ENCODE results near the gene TNRC6C. TPM values are rescaled to one million over a fixed set of nuclear protein-coding genes. Genes with fewer than 3 reads are reported as not detected.
"Not testable (repeated sequence)": the region's sequence is repeated elsewhere in the genome, so short reads cannot be mapped to it uniquely, and the experiment has no call there.

The TNRC6C gene
- total RNA-seq, 1 donor from 2014 or later = 31.1 TPM

DNA sequence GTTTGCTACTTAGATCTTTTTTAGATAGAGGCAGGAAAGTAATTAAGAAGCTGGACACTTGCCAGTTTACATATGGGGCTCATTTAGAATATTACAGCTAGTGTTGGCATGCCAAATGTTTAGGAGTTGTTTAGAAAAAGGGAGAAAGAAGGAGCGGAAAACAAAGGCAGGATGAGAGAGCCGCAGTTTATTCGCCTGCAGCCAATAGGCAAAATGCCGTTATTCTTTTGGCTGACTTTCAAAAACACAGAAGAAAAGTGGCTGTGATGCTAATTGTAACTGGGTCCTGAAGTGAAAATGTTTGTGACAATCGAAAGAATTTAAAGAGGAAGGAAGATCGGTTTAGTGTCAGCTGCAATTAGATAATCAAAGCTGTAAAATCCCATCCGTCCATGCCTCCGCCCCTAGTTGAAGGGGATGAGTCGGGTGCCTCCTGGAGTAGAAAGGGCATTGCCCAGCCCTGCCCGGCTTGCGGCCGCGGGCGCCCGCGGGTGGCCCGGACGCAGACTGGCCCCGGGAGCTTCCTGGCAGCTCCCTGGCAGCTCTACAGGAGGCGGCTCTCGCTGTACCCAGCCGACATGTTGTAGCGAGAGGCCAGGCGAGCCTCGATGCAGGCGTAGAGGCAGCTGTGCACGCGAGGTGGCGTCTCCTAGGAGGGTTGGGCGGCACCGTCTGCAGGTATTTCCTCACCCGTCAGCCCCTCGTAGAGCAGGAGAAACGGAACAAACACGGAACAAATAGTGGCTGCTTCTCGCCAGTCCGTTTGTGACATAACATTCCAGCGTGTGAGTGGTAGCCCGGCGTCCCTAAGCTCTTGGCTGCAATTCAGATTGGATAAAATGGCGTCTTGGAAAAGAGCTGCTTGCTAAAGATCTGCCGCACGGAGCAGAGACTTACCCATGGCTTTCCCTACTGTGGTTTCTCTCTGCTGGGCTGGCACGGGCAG lies 82.2 kb downstream of the TNRC6C start:
- intact Hi-C loops (cut with micrococcal nuclease) = no loop called here

DNA sequence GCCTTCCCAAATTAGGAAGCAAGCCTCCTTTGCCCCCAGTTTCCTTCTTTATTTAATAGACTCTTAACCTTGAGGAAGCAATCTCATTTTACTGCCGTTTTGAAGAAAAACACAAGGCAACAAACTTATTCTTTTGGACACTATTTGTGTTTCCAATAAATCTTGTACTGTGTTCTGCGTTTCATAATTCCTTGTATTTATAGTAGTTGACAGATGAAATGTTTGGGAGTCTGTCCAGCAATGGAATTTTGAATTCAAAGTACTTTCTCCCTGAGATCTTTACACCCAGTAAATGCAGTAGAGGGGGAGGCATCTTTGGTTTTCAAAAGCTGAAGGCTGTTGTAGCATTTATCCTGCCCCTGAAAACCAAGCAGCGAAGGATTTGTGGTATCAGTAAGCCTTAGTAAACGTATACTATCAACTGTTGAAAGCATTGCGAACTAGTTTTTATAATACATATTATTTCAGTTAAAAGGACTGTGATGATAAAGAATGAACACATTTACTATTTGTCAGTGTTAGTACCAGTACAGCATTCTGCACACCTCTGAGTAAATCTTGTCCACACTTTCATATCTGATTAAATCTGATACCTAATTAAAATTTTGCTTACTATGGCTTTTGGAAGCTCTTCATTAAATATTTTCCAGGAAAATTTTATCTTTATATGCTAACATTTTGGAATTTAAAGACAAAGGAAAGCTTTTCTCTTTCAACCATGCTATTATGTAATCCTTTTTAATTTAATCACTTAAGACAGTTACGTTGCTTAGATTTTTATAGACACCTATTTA lies 83.1 kb downstream of the TNRC6C start:
- intact Hi-C loops (cut with micrococcal nuclease) = no loop called here

DNA sequence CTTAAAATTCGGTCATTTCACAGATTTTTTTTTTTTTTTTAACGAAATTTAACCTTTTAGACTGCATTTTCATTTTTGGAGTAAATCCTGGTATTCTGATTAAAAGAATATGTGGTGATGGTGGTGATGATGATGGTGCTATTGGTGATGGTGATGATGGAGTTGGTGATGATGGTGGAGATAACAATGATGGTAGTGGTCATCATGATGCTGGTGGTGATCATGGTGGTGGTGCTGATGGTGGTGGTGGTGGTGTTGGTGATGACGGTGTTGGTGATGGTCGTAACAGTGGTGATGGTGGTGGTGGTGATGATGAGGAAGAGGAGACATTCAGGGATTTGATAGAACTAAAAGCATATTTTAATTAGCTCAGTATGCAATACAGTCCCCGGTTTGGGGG lies 84.0 kb downstream of the TNRC6C start:
- intact Hi-C loops (cut with micrococcal nuclease) = no loop called here

DNA sequence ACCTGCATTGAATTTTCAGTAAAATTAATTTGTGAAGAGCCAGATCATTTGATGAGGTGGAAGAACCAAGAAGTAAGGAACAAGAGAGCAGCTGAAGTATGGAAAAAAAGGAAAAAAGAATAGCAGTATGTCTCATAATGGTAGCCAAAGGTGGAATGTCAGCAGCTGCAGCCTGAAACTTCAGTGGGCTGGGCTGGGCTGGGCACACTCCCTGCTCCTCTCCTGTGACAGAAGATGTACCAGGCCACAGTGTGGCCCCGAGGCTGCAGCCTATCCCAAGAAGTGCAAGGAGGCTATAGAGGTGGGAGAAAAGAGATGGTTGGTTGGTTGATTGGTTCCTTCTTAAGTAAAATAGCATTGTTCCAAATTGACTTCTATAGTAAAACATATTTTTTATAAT lies 84.5 kb downstream of the TNRC6C start:
- intact Hi-C loops (cut with micrococcal nuclease) = no loop called here

DNA sequence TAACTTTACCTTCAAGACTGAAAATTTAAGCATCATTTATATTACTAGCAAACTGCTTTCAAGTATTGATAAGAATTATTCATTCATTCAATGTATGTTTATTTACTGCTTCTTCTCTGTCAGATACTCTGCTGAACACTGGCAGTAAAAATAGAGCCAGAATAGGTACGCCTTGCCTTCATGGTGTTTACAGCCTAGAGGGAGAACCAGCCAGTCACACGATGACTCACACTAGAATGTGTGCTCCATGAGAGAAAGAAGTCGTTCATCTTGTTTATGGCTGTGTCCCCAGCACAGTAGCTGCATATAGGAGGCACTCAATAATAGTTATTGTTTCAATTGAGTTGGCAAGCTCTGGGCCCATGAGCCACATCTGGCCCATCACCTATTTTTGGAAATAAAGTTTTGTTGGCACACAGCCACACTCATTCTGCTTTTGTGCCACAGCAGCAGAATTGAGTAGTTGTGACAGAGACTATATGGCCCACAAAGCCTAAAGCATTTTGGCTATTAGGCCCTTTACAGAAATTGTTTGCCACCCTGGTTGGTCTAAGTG lies 85.9 kb downstream of the TNRC6C start:
- intact Hi-C loops (cut with micrococcal nuclease) = no loop called here

DNA sequence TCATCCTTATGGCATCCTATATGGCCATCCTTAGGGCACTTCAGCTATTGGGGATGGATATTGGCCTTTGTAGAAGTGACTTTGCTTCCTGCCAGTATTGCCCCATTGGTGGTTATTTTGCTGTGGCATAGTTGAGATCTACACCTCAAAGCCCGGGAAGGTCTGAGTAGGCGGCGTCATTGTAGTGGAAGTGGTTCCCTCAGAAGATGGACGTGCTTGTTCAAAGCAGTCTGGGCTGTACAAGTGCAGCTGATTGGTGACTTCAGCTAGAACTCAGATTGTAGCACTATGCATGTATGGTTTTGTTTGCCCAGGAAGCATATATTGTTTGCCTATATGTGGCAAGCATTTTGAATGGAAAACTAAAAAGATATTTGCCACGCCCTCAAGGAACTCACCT lies 86.8 kb downstream of the TNRC6C start:
- intact Hi-C loops (cut with micrococcal nuclease) = no loop called here

DNA sequence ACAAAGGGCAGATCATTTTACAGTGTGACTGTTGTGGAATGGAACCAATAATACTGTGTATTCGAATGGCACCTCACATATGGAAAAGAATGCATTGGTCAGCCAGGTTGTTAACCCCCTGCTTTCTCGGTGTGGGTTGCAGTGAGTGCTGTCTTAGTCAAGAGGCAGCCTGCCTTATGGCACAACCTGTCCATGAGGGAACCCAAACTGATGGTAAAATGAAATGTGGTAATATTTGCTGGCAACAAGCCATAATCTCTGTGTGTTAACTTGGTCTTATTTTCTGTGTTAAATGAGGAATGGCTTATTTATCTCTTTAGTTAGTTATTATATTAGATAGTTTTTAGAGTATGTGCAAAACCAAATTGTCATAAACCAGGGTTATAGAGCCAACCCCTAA lies 88.4 kb downstream of the TNRC6C start:
- intact Hi-C loops (cut with micrococcal nuclease) = no loop called here

DNA sequence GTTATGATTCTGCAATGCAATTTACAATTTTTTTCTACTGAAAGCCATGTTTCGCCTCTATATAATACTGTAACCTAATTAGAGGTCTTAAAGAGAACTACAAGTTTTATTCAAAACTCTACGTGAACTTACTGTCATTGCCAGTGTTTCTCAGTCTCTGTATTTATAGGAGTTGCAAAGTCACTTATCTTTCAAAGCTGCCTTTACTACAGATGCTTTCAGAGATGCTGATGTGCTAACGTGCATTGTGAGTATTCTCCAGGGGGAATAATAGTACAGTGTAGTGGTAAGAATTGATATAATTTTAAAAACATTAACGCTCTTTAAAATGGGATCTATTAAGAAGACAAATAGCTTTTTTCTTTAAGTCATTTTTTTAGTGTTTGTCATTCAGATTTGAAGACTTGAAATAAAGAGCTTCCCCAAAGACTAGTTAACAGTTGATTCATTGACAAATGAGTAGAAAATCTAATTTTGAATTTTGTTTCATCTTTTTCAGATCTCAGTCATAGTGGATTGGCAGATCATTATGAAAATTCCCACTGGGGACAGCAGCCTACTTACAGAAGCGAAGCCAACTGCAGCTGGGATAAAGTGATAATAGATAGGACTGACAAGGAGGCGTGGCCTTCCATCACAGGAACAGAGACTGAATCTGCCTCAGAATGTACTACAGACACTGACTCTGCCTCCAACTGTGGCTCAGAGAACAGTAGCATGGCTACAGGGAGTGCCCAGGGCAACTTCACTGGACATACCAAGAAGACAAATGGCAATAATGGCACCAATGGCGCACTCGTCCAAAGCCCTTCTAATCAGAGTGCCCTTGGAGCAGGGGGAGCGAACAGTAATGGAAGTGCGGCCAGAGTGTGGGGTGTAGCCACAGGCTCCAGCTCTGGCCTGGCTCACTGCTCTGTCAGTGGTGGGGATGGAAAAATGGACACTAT lies 90.1 kb downstream of the TNRC6C start:
- intact Hi-C loops (cut with micrococcal nuclease) = no loop called here

DNA sequence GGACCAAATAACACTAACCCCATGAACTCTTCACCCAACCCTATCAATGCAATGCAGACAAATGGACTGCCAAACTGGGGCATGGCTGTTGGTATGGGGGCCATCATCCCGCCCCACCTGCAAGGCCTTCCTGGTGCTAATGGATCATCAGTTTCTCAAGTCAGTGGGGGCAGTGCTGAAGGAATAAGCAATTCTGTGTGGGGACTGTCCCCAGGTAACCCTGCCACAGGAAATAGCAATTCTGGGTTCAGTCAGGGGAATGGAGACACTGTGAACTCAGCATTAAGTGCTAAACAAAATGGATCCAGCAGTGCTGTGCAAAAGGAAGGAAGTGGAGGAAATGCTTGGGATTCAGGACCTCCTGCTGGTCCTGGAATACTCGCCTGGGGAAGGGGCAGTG lies 91.1 kb downstream of the TNRC6C start:
- intact Hi-C loops (cut with micrococcal nuclease) = no loop called here

DNA sequence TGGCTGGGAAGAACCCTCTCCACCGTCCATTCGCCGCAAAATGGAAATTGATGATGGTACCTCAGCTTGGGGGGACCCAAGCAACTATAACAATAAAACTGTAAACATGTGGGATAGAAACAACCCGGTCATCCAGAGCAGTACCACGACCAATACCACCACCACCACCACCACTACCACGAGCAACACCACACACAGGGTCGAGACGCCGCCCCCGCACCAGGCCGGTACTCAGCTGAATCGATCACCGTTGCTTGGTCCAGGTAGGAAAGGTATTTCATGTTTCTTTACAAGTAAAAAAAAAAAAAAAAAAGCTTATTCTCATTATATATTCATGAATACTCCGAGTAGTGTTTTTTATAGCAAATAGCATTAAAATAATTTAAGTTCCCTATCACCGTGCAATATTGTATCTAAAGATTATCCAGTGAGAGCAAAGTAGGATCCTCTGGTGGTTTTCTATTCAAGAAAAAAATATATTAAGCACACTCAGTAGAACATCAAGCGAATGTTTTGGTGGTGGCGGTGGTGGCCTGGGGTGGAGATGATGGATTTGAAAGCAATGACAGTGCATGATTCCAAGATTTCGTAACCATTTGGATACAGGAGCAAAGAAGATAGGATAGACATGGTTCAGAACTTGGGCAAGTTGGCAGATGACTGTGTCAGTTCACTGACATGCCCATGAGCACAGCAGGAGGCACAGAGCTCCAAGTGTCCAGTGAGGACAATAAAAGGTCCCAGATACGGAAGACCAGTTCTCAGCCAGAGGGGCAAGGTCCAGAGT lies 92.9 kb downstream of the TNRC6C start:
- intact Hi-C loops (cut with micrococcal nuclease) = no loop called here

DNA sequence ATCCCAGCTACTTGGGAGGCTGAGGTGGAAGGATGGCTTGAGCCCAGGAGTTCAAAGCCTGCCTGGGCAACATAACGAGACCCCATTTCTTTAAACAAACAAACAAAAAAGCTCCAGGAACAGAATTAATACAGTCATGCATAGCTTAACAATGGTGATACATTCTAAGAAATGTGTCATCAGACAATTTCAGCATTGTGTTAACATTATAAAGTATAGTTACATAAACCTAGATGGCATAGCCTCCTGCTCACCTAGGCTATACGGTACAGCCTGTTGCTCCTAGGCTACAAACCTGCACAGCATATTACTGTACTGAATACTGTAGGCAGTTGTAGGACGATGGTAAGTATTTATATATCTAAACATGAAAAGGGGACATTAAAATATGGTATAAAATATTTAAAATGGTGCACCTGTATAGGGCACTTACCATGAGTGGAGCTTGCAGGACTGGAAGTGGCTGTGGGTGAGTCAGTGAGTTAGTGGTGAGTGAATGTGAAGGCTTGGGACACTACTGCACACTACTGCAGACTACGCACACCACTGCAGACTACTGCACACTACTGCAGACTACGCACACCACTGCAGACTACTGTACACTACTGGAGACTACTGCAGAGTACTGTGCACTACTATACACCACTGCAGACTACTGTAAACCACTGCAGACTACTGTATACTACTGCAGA lies 95.4 kb downstream of the TNRC6C start:
- intact Hi-C loops (cut with micrococcal nuclease) = no loop called here

DNA sequence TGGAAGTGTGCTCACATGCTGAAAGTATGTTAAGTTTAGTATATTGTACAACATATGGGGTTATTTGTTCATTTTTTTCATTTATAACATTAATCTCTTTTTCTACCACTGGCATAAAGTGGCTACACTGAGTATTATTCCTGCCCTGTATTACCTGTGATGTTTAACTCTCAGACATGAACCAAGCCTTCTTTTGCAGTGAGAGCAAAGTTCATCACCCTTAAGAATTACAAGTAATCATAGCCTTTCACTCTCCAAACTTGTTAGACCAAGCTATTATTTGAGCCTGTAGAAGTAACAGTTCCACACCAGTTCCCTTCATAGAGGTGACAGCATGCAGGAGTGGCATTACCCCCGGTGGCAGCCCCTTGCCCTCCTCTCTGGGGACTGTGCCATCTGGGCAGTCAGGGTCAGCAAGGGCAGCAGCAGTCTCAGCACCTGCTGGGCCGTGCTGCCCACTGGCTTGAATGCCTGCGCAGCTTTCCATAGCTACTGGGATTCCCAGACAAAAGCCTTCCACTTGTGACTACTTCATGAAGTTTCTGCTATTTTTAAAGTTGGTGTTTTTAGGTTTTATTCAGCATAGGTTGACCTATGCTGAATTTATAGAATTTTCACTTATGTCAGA lies 98.7 kb downstream of the TNRC6C start:
- intact Hi-C loops (cut with micrococcal nuclease) = no loop called here

DNA sequence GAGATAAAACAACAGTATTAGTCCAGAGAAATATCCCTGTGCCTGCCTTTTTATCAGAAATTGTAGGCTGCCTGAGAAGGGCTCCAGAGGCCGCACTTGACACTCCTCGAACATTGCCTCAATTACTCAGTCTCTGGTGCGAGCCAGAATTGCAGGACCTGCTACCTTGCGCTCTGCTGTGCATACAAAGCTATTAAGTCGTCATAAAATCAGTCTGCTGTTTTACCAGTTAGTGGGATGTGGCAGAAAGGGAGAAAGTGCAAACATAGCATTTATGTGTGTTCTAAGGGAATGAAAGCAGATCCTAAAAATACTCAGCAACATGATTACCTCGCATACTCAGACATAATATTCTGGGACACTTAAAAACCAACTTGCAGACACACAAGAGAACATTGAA lies 99.5 kb downstream of the TNRC6C start:
- intact Hi-C loops (cut with micrococcal nuclease) = no loop called here

DNA sequence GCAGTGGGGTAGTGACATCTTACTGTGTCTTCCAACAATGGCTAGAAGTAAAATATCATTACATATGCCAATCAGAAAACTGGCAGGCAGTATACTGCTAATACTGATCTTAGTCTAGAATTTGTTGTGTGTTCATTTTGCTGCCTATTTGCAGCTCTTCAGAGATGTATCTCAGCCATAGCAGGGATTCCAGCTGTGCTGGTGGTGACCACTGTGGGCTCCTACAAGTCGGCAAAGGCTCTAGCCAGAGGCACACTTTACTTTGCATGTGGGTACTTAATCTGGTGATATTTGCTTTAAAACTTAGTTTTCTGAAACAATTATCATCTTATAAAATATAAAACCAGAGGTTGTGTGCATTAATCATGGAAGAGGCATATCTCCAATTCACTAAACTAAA lies 100.1 kb downstream of the TNRC6C start:
- intact Hi-C loops (cut with micrococcal nuclease) = no loop called here

DNA sequence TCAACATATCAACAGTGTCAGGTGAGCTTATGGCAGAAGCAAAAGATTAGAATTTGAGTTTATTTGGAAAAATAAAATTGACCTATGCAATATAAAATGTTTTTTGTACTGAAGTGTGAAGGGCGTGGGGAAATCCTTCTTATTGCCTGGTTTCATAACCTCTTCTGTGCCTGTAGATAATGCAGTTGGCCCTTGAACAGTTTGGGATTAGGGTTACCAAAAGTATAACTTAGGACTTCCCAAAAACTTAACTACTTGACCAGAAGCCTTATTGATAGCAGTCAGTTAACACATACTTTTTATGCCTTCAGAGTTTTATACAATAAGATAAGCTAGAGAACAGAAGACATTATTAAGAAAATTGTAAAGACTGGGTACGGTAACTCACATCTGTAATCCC lies 104.1 kb downstream of the TNRC6C start:
- intact Hi-C loops (cut with micrococcal nuclease) = no loop called here

DNA sequence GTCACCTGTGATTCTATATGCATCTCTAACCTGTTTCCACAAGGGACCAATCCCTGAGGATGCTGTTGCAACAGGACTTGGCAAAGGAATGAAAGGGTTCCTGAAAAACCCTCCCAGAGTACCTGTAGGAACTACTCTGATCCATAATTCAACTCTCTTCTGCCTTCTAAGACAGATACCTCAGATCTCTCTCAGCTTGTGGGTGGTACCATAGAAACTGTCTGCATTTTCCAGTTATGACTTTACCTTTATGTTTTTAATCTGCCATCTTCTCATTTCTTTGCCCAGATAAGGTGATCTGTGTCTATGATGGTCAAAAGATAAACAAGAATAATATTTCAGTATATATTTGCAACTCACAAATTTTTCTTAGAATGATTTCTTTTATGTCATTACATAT lies 105.0 kb downstream of the TNRC6C start:
- intact Hi-C loops (cut with micrococcal nuclease) = no loop called here

DNA sequence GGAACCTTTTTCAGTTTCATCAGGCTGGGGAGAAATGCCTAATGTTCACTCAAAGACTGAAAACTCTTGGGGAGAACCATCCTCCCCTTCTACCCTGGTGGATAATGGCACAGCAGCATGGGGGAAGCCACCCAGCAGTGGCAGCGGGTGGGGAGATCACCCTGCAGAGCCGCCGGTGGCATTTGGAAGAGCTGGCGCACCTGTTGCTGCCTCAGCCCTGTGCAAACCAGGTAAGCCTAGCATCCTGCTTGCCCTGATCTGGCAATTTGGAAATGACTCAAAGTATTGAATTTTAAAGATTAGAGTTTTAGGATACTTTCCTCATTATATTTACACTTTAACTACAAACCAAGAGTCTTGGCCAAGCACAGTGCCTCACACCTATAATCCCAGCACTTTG lies 106.2 kb downstream of the TNRC6C start:
- intact Hi-C loops (cut with micrococcal nuclease) = no loop called here

DNA sequence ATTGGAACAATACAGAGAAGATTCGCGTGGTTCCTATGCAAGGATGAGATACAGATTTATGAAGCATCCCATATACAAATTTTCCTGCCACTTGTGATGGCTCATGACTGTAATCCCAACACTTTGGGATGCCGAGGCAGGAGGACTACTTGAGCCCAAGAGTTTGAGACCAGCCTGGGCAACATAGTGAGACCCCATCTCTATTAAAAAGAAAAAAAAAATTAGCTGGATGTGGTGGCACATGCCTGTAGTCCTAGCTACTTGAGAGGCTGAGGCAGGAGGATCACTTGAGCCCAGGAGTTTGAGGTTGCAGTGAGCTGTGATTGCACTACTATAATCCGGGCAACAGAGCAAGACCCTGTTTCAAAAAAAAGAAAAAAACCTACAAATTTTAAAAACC lies 108.5 kb downstream of the TNRC6C start:
- intact Hi-C loops (cut with micrococcal nuclease) = not testable (repeated sequence)

DNA sequence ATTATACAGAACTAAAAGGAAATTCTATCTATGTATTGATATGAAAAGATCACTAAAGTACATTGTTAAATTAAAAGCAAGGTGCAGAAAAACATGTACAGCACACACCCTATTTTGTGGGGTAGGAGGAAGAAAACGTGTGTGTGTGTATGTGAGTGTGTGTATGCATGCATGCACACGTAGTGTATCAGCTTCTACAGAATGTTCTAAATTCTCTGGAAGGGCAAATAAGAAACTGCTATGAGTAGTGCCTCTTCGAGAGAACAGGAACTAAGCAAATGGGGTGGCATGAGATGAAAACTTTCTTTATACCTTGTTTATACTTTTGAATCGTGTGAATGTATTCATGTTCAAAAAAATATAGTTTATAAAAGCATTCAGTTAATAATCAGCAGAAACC lies 111.2 kb downstream of the TNRC6C start:
- intact Hi-C loops (cut with micrococcal nuclease) = no loop called here

All from T-helper 1 cell treated with Interleukin-12 subunit alpha and Interleukin-12 subunit beta and Interleukin-4 antibody, amounts not matched to agents 30 ng/mL and 1 ng/mL, for 36 hours (primary cell).